Glomerular visceral epithelial cell (primary cell): ENCODE measurements around the gene GRM6.

Experiments
- DNase-seq: peaks from one replicate; pipeline ENCODE4 v3.0.0-alpha.2; 2016; ENCODE audit errors: extremely low spot score

GRM6 gene

DNA sequence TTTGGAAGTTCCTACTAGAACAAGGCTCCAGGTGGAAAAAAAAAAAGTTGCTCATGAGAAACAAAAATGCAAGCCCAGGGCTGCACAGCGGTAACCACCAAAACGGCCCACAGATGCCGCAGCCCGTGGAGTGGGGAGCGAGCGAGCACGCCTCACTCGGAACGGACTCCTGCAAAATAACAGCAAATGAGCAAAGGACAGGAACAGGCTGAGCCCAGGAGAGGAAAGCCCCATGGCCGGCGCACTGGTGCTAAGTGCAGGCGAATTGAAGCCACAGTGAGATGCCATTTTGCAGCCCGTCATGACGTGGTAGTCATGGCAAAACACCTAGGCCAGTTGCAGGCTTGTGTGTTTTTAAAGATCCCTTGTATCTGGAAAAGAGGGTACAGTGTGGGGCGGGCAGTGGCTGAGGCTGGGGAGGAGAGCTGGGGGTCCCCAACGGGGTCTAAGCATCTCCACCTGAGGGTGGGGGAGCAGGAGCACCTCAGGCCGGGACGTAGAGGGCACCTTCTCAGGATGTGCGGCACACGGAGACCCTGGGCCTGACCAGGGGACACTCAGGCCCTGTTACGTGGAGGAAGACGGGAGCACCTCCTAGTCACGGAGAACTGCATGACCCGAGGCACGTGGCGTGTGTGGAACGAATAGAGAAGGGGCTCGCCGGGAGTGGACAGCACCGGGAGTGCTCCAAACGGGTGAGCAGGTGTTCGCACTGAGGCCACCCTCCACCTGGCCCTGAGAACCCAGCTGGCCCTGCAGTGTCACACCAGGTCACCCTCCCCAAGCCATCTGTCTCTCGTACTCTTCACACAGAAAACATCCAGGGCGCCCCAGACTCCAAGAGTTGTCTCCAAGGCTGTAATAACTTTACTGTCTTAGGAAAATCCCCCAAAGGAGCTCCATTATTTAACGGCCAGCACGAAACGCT lies 10.7 kb downstream of the GRM6 start:
- DNase-seq: no peak

DNA sequence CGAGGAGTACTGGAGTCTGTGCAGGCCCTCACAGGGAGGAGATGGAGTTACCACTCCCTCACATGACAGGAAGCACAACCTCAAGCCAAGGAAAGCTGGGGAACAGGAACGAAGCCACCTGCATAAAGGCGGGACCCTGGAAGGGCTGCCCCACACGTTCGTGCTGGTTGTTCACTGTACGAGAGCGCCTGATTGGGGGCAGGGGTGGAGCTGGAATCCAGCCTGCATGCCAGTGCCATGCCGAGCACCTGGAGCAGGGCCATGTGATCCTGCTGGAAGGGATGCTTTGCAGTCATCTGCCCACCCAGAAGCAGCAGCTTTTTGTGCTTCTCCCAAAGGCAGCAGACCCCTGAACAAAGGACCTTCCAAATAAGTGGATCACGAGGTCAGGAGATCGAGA lies 11.4 kb downstream of the GRM6 start:
- no peak for DNase-seq

DNA sequence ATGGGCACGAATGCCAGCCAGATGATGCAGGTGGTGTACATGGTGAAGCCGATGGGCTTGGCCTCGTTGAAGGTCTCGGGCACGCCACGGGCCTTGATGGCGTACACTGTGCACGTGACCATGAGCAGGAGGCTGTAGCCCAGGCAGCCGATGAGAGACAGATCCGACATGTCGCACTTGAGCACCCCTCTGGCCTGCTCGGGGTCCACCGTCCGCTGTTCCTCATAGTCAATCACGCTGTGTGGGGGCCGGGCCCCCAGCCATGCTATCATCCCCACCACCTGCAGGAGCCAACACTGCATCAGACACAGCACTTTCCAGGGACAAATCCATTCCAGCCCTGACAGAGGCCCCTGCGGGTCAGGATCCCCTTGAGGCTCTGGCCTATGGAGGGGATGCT lies 12.2 kb downstream of the GRM6 start:
- DNase-seq: no peak

- no peak for DNase-seq
These were observed 13.7 kb downstream of the GRM6 start for GRCh38 chr5:178981381-178981780.

DNA sequence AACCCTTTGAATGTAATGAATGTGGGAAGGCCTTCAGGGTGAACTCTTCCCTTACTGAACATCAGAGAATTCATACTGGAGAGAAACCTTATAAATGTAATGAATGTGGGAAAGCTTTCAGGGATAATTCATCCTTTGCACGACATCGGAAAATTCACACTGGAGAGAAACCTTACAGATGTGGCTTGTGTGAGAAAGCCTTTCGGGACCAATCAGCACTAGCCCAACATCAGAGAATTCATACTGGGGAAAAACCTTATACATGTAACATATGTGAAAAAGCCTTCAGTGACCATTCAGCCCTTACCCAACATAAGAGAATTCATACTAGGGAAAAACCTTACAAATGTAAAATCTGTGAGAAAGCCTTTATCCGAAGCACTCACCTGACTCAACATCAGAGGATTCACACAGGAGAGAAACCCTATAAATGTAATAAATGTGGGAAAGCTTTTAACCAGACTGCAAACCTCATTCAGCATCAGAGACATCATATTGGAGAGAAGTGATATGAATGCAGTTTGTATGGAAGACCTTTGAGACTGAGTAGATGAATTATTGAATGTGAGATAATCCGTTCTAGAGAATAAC lies 29.6 kb downstream of the GRM6 start:
- DNase-seq: no peak

DNA sequence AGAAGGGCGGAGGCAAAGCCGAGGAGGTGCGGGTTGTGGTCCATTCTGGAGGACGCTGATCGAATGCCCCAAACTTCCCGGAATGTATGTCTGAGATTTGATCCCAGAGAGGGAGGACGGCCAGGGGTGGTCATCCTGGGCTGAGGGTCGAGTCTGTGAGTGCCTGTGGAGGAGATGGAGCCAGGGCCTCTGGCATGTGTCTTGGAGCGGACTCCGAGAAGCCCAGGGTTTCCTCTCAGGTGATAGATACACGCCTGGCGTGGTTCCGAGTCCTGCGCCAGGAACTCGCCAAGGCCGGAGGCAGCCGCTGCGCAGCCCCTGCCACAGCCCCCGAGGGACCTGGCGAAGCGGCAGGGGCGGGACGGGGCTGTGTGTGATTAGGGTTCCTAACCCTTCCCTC lies 53.8 kb downstream of the GRM6 start:
- DNase-seq: no peak

DNA sequence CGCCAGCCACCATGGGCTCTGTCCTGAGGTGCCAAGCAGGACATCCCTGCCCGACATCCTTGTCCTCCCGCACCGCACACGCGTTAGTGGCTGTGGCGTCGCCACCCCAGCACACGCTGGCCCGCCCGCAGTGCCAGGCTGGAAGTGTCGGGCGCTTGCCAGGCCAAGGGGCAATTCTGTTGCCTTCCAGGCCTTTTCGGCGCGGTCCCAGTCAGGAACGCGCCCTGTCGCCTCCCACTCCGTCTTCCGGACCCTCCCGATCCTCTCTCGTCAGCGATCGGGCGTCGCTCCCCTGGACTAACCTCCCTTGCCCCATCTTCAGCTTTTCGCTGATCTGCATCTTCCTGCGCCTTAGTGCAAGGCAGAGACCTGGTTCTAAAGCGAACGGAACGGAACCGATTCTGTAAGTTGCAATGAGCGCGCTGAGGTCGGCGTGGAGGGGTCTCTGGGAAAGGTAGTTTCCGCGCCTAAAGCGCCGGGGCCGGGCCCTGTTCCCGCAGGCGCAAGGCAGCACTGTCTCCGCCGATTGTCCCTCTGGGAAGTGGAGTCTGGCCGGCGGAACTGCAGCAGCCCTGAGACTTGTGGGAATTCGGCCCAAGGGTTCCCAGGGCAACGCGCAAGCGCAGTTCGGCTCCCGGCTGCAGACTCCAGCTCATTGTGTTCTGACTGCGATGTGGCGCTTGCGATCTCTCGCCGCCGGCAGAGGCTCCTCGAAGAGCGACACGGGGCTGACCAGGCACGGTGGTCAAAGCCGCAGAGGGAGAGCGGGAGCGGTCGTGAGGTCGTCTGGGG lies 54.4 kb downstream of the GRM6 start, which contains the start of gene ZNF454:
TSS of gene ZNF454 (plus strand) at position 630 of the 792 bp plus-strand sequence. CDS start 1,594 bp downstream, outside the sequence.
- DNase-seq: no peak

DNA sequence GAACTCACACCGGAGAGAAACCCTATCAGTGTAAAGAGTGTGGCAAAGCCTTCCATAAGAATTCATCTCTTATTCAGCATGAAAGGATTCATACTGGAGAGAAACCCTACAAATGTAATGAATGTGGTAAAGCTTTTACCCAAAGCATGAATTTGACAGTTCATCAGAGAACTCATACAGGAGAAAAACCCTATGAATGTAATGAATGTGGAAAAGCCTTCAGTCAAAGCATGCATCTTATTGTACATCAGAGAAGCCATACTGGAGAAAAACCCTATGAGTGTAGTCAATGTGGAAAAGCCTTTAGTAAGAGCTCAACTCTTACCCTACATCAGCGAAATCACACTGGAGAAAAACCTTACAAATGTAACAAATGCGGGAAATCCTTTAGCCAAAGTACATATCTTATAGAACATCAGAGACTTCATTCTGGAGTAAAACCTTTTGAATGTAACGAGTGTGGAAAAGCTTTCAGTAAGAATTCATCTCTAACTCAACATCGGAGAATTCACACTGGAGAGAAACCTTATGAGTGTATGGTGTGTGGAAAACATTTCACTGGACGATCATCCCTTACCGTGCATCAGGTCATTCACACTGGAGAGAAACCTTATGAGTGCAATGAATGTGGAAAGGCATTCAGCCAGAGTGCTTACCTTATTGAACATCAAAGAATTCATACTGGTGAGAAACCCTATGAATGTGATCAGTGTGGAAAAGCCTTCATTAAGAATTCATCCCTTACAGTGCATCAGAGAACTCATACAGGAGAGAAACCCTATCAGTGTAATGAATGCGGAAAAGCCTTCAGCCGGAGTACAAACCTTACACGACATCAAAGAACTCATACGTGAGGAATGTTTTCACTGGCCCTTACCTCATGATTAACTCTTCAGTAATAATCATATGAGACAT lies 63.0 kb downstream of the GRM6 start:
- no peak for DNase-seq
